ENCODE data around the gene TENM4. TPM values are rescaled to one million over a fixed set of nuclear protein-coding genes. Genes with fewer than 3 reads are reported as not detected.

The TENM4 gene
- polyA plus RNA-seq, 5 donors = 3.1 to 6.2 (median 3.7) TPM

DNA sequence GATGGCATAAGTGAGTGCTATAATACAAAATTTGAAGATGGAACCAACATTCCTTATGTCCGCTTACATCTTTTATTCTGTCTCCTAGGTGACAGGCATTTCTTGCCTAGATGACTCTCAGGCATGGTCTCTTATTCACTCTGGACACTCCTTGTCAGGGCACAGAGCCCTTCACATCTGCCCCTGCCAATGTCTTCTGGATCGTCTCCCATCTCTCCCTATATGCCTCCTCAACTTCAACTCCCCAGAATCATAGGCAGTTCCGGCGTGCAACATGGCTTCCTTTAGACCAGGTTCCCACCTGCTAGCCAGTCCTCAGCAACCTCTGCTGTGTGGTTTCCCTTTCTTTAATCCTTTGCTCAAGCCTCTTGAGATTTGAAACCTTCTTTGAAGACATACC, 300.9 kb downstream of the TENM4 start:
- no peak for DNase-seq

DNA sequence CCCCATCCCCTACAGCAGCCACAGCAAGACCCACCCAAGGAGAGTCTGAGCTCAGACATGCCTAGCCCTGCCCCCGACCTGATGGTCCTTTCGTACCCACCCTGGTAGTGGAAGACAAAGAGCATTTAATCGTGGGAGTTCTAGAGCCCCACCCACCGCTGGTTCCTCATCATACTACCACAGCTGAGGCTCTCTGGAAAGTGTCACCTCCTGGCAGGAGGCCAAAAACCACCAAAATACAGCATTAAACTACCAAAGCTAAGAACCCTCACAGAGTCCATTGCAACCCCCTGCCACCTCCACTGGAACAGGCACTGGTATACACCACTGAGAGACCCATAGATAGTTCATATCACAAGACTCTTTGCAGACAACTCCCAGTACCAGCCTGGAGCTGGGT, 311.1 kb downstream of the TENM4 start:
- no peak for DNase-seq

DNA sequence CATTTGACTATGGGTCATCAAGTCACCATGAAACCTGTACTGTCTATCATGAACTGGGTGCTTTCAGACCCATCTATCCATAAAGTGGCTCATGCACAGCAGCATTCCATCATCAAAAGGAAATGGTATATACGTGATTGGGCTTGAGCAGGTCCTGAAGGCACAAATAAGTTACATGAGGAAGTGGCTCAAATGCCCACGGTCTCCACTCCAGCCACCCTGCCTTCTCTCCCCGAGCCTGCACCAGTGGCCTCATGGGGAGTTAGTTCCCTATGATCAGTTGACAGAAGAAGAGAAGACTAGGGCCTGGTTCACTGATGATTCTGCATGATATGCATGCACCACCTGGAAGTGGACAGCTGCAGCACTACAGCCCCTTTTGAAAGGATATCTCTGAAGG, 312.5 kb downstream of the TENM4 start:
- no peak for DNase-seq

DNA sequence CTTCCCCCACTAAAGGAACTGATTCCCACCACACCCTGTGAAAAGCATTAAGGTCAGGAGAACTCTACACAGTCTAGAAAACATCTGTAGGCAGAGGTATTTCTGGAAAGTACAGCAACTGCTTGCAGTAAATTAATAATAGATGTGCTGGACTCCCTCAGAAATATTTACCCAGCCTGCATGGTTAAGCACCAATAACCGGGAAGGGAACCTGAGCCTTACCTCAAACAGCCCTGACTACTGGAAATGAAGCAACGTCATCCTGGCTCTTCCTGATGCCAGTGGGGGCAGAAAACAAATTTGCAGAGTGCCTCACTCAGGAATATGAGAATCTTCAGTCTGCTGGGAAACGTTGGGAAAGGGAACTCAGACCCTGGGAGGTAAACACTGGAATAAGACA, 318.1 kb downstream of the TENM4 start:
- no peak for DNase-seq

DNA sequence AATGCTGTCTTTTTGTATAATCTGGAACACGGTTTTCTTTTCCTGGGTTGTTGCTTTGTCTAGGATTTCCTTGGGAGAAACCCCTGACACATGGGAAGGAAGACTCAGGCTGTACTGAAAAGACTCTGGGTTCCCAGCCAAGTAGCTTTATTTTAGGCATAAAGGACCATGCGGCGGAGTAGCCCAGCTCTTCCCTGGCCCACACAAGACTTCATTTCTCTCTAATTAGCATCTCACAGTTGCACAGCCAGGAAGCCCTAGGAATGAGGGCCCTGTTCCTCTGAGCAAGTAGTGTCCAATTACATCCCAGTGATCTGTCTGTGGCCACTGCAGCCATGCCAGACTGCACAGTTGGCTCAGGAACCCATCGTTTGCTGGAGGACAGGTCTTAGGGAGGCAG, 319.5 kb downstream of the TENM4 start:
- no peak for DNase-seq

DNA sequence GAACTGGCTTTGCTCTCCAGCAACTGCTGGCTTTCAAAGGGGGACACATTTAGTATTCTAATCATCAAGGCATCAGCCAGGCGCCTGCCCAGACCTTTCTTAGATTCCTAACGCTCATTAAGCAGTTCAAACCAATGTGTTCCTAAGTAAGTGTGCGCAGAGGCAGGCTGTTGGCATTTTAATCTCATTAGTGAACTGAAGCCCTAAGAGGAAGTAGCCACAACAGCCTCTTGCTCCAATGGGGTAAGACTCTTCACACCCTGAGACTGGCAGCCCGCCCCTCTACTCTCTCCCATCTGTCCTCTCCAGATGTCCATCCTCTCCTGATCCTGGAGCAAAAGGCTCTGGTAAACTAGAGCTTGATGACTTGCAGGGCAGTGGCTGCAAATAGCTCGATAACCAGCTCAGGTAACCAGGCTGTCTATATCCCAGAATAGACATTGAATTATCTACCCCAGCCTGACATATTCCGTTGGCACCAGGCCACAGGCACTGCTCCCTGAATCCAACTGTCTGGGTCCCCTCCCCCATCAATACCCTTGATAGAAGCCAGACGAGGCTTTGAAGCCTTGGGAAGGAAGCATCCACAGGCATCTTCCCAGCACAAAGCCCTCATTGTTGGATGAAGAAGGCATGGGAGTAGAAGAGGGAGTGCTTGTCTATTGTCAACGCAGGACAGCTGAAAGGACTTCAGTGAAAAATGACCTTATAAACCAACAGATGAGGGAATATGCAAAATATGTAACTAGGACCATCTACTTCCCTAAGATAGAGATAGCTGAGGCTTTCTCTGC, 321.1 kb downstream of the TENM4 start:
- DNase-seq = no peak

DNA sequence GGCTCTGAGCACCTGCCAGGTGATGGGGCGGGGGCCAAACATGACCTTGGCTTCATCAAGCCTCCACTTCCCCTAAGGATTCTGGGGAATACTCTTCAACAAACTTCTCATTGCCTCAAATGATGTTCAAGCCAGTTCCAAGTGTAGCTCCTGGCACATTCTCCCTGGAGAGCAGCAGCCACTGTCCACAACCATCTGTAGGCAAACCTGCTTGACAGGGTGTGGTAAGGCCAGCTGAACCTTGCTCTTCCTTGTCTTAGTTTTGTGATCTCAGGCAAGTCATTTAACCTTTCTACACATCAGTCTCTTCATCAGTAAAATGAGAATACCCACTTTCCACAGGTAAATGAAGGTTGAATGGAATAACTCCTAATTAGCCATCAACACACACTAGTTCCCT, 323.3 kb downstream of the TENM4 start:
- DNase-seq = no peak

DNA sequence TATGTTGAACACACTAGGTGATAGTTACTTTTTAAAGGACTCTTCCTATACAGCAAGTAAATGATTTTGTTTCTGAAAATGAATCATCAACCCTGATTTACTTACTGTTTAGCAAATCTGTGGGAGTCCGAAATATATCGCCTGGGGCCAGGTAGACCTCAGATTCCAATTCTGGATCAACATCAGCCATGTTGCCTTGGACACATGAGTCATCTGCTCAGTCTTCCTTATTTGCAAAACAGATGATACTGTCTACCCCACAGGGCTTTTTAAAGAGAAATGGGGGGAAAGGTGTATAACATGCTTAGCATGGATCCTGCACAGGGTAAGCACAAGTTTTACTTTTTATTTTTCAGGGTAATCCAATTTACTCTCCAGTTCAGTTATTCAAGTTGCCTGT, 324.2 kb downstream of the TENM4 start:
- DNase-seq = no peak

DNA sequence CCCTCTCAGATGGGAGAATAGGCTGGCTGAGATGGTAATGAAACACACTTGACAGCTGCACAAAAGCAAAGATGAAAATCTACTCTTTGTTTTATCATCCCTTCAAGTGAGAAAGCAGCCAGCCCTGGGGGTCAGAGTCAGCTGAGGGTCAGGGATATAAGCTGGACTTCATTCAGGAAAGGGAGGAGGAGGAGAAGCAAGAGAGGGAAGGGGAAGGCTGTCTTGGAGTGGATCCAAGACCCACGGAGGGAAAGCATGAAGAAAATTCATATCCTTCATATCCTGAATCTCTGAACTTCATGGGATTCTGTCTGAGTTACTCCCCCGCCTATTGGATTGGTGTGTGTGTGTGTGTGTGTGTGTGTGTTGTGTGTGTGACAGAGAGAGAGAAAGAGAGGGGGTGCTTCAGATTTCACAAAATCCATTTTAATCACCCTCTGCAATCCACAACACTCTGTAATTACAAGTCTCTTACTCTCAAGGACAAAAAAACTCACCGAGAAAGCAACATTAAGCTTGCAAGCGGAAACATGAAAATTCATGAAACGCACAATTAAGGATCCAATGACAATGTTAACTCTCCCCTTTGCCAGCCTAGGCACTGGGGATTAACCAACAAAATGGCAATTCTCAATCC, 327.7 kb downstream of the TENM4 start:
- peak; percentile 31 to 40 for DNase-seq

DNA sequence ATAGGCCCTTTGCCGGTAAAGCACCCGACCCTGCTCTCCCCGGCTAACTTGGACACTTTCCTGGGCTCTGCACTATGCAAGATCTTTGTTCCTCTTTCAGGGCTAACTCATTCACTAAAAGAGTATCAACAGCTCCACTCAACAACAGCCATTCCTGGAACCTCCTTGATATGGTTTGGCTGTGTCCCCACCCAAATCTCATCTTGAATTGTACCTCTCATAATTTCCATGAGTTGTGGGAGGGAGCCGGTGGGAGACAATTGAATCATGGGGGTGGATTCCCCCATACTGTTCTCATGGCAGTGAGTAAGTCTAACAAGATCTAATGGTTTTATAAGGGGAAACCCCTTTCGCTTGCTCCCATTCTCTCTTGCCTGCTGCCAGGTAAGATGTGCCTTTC, 330.0 kb downstream of the TENM4 start:
- no peak for DNase-seq

DNA sequence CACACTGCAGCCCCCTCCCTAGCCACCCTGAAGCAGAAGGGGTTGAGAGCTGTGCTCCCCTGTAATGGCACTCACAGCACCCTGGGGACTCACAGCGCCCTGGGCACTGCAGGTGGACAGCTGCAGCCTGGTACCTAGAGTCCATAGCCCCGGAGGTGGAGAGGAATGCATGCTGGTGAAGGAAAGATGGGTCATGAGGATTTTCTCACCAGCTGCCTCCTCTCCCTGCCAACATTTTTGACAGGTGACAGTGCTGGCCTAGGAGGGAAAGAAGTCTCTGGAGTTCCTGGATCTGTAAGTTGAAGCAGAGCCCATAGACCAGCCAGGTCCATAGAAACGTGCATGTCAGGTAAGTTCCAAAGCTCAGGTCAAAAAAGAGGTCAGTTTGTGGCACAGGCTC, 330.5 kb downstream of the TENM4 start:
- DNase-seq = no peak

DNA sequence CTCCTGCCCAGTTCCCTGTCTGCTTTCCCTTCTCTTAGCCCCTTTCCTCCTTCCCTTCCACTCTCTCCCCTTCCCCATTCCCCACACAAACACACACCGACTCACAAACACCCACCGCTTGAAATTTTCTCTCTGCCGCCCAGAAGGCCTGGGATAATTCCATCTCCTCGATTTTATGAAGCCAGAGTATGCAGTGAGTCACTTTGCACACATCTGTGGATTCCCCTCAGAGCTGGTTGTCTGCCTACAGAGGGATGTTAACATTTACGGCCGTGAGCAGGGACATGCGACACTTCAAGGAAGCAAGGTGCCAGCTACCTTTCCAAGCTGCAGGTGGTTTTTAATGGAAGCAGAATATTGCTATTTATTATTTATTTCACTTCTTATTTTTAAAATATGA, 332.0 kb downstream of the TENM4 start:
- no peak for DNase-seq

DNA sequence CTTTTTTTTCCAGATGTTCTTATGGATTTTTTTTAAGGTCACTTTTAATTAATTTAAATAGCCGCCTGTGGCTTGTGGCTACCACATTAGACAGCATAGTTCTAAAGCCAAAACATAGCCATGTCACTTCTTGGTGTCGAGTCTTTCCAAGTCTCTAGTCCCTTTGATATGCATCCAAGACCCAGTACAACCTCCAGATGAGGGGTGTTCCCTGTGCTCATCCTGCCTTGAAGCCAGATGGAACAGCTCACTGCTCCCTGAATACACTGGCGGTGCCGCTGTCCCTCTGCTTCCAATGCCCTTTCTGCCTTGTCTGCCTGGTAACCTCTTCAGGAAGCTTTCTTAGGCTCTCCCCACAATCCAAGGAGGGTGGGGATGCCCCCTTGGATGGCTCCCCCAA, 338.0 kb downstream of the TENM4 start:
- no peak for DNase-seq

DNA sequence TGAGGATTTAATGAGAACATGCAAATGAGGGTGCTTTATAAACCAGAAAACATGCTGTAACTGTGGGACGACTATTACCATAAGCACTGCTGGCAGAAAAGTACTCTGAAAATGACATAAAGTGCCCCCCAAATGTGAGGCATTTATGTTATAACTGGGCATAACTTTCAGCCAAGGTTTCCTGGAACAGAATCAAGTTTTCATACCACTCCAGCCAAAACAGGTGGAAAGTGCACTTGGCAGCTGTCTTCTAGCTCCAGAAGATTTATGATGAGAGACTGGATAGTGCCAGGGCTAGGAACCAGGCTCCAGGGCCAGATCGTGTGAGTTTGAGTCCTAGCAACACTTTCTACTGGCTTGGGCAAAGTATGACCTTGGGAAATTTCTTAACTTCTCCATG, 339.2 kb downstream of the TENM4 start:
- no peak for DNase-seq

DNA sequence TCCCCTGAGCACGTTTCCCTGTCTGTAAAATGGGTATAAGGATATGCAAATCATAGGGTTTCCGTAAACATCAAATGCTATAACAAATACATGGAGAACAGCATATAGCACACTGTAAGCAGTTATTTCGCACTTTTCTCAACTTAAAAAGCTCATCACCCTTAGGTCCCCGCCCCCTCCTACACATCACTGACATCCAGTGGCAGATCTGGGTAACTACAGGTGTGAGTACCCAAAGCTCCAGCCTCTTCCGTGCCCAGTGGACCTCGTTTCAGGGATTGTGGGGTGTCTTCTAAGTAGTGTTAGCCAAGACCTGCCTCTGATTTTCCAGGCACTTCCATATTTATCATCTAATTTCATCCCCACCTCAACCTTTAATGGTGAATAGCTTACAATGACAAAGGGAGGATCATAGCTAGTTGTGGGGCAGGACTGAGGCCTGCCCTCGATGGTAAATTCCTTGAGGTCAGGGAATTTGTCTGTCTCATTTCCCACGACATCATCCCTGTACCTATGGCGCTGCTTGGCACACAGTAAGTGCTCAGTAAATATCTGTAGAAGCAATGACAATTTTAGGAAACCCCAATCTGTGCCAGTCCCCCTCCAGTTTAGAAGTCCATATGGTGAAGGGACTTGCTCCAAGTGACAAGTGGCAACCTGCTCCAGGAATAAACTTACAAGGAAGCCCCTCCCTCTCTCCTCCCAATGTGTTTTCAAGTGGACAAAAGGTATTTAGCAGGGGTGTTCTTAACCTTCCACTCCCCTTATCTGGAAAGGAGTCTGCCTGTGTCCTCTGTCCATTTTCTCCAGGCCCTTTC, 340.5 kb downstream of the TENM4 start:
- DNase-seq = no peak

DNA sequence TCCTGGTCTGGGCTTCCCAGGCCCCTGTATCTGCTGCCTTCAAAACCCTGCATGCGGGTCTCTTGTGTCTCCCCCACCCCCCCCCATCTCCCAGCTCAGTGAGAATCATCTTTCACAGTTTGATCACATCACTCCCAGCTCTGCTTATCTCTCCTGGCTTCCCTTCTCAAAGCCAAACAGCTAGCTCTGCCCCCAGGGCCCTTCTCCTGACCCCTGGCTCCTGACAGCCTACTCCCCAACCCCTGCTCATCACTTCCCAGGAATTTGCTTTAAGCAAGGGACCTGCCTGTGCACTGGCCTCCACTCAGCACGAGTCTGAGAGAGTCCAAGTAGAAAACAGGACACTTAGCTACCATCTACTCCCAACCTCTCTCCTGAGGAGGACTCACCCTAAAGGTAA, 342.7 kb downstream of the TENM4 start:
- no peak for DNase-seq

DNA sequence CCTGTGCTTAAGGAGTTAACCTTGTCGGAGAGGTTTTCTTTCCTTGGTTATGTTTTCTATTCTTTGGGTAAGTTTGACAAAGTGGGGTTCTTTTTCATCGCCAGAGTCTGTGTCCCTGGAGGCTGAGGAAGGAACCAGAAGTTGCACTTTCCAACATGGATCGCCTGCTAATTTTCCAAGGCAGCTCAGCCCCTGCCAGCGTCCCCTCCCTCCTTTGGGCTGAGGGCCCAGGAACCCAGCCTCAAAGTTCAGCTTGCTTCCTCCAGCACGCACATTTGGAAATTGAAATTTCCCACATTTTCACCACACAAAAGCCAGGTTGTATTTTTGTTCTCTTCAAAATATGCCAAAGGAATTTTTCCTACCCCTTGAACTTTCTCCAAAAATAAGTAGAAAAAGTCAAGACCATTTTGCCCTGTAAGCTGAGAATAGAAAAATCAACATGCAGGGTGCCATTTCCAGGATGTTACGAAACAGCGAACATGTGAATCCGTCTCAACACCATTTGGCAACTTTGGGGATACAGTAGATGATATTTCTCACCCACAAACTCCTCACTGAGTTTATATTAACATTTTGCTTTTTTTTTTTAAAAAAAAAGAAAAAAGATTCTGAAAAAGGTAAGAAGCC, 343.5 kb downstream of the TENM4 start:
- DNase-seq = no peak

DNA sequence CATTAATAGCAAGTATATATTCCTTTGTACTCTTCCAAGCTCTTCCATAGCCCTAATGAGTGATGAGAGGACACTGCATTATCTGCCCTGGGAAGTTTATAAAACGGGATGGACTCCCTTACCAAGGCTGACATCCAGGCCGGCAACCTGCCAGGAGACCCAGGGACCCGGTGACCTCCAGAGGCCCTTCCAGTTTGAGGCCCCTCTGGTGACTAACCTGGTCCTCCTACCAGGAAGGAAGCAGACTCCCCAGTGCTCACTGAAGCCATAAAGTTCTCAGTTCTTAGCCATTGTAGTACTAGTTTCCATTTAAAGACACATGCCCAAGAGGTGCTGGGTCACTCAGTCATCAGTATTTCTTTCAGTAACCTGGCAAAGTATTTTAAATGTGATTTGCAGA, 345.4 kb downstream of the TENM4 start:
- no peak for DNase-seq

DNA sequence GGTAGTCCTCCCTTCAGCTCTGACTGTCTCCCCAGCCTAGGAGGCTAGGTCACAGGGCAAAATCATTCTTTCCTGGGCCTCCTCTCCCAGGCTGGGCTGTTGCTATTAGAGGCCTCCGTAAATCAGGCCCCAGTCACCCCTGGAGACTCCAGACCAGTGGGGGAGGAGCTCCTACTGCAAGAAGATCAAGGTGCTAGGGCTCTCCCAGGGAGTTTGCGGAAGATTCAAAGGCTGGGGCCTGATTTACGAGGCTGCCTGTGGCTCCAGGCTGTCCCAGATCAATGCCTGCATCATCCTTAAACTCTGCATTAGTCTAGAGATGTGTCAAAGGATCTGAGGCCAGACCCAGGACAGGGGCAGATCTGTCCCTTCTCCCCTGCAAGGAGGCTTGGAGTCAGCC, 346.2 kb downstream of the TENM4 start:
- DNase-seq = no peak

DNA sequence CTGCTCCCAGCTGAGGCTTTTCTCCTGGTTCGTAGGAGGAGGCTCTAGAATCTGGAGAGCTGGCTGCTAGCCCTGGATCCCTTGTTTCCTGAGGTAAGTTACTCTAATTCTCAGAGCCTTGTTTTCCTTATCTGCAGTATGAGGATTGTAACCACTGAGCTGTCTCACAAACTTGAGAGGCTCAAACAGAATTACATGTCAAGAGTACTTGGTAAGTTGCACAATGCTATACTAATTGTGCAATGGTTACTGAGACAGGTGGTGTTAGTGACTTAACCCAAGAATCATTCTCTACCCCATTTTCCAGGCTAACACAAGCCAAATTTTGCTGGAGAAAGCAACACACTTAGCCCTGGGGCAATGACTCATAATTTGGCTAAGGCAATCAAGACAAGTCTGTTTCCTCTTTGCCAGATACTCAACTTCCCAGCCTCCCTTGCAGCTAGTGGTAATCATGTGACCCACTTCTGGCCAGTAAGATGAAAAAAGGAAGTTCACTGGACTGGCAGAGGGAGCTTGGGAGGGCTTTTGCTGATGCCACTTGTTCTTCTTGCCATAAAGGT, 348.0 kb downstream of the TENM4 start:
- no peak for DNase-seq

DNA sequence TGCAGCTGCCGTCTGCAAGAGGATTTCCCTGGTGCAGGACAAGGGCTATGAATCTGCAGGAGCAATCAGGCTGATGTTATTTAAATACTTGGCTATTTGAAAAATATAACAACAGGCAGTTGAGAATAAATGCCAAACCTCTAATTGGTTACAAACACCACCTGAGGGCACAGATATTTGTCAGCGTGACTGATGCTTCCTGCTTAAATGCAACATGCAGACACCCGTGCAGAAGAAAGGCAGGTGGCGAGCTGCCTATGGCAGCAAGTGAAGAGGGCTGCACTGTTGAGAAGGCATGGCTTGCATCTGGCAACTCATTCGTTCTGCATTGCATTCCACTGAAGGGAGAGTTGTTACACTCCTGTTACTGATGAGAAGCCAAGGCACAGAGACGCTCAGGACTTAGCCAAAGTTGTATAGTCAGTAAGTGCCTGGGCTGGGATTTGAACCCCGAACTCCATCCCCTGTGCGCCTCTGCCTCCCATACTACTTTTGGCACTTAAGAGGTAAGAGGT, 350.6 kb downstream of the TENM4 start:
- DNase-seq = no peak

DNA sequence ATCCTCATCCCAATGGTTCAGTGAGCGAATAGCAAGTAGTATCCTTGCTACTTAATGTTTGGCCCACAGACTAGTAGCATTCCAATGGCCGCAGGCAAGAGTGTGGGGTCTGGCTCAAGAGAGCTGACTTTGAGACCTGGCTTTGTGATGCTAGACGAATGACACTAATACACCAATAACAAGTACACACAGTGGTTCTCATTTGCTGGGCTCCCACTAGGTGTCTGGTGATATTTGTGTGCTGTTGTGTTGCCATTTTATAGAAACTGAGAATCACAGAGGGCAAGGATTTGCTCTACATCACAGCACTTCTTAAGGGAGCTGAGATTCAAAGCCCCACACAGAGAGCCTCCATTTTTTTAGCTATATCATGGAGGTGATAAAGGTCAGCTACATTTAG, 351.2 kb downstream of the TENM4 start:
- no peak for DNase-seq

Measured in right lung (tissue), 5 donors.